HG03095 (cell line): ENCODE results near the gene PIERCE2.
"Not testable (repeated sequence)": the region's sequence is repeated elsewhere in the genome, so short reads cannot be mapped to it uniquely, and the experiment has no call there.

Experiments
- ATAC-seq: cut with Tn5 transposase; IDR thresholded peaks from one replicate; pipeline ENCODE4 v1.9.1; 2021; ENCODE audit warnings: moderate library complexity; ENCODE audit not compliant: unreplicated experiment

Gene PIERCE2

DNA sequence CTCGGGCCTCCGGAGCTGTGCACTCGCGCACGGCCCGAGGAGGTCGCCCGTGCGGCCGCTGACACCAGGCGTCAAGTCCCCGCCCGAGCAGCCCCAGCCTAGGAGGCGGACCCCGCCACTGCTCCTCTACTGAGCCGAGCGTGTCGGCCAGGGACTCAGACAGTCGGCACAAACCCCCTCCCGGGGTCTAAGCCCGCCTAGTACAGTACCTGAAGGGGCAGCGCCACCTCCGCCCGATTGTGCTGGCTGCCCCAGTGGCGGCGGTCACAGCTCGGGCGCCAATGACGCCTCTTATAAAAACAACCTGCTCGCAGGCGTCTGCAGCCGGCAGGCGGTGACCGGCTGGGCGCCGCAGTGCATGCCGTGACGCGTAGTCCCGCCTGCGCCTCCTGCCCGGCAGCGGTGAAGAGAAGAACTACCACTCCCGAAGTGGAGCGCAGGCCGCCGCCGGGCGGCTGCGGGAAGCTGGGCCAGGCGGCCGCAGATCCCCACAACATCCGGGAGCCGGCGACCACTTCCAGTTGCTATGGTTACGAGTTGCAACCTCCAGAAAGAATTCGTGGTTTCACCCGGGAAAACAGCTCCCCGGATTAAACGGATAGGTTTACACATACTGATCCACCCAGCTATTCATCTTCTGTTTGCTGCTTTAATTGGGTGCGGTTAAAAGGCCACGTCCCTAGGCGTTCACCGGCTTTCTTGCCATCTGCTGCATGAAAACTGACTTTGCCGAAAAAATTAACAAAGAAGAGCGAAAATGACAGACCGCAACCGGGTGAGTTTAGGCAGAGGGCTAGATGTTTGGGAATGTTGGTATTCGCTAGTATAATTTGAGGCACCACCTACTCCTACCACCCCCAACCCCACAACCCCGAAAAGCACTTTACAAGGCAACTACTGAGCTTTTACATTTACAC, at the start of gene PIERCE2, which contains the start of gene CCPG1:
Gene PIERCE2 (plus strand): TSS at position 484 of the 917 bp plus-strand sequence. CDS start 274 bp downstream, at position 758.
Gene CCPG1 (minus strand): TSS at position 348 of the 917 bp plus-strand sequence. CDS start 18,935 bp downstream, outside the sequence.
- peak; percentile 94 for ATAC-seq

DNA sequence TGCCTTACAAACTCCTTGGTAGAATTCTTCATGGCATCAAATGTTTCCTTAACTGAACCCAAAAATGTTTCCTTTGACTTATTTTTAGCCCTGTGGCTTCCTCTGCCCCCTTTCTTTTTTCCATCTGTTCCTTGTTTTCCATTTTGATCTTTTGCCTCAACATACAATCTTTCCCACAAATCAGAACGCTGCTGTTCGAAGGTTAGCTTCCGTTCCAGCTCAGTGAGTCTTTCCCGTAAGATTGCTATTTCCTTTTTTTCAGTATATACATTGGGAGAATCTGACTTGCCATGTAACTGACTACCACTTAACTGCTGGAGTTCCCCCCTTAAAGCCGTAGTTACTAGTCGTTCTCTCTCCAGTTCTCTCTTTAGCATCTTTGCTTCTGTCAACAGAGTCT, 48.0 kb upstream of the PIERCE2 start:
- ATAC-seq, result no peak

DNA sequence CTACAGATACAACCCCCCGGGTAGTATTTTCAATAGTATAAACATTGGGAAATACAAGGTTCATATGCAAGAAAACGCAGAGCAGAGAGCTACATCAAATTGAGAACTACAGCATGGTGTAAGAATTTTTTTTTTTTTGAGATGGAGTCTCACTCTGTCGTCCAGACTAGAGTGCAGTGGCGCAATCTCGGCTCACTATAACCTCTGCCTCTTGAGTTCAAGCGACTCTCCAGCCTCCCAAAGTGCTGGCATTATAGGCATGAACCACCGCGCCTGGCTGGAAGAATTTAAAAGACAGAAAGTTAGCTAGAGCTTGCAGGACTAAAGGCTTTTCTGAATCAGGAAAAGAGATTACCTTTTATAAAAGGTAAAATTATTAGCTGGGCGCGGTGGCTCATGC, 47.2 kb upstream of the PIERCE2 start:
- ATAC-seq, result no peak

DNA sequence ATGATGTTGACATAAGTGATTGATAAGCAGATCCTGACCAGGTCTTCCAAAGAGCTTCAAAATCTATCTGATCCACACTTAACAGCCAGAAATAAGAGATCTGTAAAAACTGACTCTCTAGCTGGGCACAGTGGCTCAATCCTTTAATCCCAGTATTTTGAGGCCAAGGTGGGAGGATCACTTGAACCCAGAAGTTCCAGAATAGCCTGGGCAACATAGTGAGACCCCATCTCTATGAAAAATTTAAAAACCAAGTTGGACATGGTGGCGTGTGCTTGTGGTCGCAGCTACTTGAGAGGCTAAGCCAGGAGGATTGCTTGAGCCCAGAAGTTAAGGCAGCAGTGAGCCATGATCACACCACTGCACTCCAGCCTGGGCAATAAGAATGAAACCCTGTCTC, 45.7 kb upstream of the PIERCE2 start:
- ATAC-seq, result no peak

GRCh38 chr15:55366981-55367380, 41.3 kb upstream of the PIERCE2 start:
- ATAC-seq, result no peak

DNA sequence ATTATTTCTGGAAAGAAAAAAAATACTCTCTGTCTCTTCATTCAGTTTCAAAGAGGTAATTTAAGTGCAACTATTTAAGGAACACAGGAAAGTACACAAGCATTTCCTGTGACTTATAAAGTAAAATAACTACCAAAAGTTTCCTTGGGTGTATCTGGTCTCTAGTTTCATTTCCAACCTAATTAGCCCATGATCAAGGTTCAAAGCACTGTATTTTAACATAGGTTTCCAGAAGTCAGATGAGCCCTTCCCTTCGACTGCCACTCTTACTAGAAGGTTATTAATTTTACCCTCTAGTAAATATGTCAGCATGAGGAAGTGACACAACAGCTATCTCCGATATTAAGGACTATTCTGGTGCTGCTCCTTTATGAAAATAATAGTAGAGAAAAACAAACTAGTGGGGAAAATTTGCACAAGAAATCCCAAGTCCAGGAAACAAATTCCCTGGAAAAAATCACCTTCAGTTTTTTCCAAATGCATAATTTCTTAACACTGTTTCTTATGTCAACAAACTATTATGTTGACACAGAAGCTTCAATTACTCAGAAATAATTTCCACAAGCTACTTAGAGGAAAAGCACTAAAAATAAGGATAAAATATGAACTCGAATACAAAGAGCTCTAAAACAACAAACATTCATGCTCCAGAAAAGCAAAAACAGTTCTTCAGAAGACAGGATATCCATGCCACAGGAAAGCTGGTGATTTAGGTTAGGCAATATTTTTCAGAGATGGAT, 35.4 kb upstream of the PIERCE2 start:
- ATAC-seq, result no peak

DNA sequence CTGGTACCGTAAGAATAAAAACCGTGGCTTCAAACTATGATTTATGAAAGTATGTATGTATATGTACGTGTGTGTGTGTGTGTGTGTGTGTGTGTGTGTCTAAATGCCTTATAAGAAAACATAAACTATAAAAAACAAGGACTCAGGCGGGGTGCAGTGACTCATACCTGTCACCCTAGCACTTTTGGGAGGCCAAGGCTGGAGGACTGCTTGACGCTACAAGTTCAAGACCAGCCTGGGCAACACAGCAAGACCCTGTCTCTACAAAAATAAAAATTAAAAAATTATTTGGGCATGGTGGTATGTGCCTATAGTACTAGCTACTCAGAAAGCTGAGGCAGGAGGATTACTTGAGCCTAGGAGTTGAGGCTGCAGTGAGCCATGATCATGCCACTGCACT, 29.2 kb upstream of the PIERCE2 start:
- no peak for ATAC-seq

- no peak for ATAC-seq
Observed at GRCh38 chr15:55381595-55381994, 26.7 kb upstream of the PIERCE2 start.

DNA sequence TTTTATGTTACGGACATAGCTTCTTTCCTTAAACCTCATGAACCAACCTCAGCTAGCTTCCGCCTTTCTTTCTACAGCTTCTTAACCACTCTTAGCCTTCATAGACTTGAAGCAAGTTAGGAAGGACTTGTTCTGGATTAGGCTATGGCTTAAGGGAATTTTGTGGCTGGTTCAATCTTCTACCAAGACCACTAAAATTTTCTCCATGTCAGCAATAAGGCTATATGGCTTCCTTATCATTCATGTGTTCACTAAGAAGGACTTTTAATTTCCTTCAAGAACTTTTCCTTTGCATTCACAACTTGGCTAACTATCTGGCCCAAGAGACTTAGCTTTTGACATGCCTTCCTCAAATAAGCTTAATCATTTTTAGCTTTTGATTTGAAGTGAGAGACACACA, 24.6 kb upstream of the PIERCE2 start:
- ATAC-seq, result no peak

DNA sequence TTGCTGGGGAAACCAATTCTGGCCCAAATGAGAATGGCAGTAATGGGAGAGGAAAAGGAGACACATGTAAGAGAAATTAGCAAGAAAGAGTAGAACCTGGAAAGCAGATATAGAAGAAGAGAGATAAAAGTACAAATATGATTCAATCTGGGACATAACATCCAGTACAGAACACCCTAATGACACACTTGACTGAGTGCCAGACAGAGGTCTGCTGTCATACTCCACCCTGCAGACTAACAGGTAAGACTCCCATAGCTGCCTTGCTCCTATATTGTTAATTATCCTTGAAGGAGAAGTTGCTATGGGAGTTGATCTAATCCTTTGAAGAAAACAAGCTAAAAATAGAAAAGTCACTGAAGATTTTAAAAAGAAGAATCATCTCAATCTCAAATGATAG, 21.3 kb upstream of the PIERCE2 start:
- no peak for ATAC-seq

DNA sequence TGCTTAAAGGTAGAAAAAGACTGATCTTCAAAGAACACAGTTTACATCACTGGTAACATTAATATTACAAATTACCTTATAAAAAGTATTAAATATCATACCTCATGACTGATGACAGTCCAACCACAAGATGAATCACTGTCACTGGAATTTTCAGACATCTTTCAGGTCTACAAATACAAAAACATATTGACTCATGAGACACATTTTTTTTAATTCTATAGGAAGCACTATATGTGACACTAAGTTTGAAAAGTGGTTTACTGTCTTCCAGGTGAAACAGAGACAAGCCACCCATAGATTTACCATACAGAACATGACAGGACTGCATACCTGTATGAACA, 19.1 kb upstream of the PIERCE2 start:
- ATAC-seq, result no peak

DNA sequence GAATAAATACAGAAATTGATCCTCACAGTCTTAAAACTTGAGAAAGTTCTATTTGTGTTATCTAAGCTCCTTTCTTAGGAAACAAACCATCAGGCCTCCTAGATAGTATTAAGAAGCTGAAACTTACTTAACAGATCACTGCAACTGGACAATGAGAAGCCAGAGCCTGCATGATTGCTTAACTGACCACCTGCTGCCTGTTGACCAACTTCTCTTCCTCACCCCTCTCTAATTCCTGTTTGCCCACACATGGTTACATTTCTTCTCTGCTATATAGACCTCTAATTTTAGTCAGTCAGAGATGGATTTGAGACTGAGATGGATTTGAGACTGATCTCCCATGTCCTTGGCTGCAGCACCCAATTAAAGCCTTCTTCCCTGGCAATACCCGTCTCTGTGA, 13.6 kb upstream of the PIERCE2 start:
- ATAC-seq, result no peak

DNA sequence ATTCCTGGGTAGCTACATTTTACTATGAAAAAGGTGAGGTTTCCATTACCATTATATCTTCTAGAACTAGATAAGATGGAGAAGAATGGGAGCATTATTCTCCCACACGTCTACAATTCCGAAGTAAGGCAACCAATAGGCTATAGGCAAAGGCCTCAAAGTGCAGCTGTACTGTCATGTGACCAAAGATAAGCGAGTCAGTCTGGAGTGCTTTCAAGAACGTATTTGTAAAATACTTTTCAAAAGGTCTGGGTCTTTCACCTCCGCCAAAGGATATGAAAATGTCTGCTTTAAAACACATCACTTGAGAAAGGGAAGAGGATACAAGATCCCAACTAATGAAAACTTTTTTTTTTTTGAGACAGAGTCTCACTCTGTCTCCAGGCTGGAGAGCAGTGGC, 10.1 kb upstream of the PIERCE2 start:
- no peak for ATAC-seq

DNA sequence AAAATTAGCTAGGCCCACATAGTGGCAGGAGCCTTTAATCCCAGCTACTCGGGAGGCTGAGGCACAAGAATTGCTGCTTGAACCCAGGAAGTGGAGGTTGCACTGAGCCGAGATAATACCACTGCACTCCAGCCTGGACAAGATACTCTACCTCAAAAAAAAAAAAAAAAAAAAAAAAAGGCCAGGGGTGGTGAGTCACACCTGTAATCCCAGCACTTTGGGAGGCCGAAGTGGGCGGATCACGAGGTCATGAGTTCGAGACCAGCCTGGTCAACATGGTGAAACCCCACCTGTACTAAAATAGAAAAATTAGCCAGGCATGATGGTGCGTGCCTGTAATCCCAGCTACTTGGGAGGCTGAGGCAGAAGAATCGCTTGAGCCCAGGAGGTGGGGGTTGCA, 8.2 kb upstream of the PIERCE2 start:
- ATAC-seq, result not testable (repeated sequence)

DNA sequence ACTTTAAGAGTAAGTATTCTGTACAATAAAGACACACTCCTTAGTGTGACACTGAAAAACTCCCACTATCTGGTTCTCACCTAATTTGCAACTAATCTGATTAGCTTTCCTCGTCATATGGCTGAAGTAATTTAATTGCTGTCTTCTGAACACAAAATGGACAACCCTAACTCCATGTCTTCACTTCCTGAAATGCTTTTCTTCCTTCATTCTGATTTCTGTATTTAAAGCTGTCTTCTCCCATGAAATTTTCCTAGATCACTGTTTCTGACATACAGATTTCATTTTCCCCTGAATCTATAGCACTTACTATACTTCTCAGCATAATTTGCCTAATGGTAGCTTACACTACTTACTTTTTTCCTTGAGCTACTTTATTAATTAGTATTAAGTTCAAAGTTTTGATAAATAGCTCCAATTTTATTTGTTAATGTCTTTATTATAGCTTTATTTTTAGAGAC, 6.5 kb upstream of the PIERCE2 start:
- no peak for ATAC-seq

DNA sequence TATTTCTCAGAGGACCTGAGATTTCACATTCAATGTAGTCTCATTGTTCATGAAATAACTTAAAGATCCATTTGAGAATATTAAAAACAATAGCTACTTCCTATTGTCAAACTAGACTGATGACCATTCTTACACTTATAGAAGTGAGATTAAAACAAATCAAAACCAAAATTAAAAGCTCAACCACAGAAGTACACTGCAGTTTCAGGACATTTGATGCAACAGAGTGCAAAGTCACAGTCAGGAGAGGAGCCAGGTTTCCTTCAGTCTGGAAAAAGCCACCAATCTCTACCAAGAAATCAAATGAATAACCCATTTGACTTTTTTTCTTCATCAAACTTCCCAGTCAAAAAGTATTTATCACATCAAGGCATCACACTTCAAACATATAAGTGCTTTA, 5.6 kb upstream of the PIERCE2 start:
- ATAC-seq, result no peak

DNA sequence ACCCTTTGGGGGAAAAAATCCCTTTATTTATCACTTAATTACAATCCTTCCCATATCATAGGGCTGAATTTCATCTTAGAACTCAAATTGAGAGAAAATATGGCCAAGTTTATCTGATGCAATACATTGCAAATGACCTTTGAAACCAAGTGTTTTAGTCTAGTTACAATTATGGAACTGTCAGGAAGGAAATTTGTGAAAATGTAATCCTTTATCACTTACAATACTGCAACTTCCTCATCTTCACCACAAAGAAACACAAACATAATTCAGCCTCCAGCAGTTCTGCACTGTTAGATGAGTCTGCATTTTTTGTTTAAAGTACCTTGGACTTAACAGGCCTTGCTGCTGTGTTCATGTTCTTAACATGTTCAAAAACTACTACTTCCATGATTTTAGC, 4.8 kb upstream of the PIERCE2 start:
- ATAC-seq, result no peak

- ATAC-seq, result no peak
Observed at GRCh38 chr15:55407498-55408011, 740 bp upstream of the PIERCE2 start.

GRCh38 chr15:55408976-55409375, 681 bp downstream of the PIERCE2 start:
- ATAC-seq, result not testable (repeated sequence)

DNA sequence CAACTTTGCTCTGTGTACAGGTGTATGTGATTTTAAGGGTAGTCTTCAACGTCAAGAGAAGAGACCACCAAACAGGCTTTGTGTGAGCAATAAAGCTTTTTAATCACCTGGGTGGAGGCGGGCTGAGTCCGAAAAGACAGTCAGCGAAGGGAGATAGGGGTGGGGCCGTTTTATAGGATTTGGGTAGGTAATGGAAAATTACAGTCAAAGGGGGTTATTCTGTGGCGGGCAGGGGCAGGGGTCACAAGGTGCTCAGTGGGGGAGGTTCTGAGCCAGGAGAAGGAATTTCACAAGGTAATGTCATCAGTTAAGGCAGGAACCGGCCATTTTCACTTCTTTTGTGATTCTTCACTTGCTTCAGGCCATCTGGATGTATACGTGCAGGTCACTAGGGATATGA, 9.4 kb downstream of the PIERCE2 start:
- ATAC-seq, result not testable (repeated sequence)

DNA sequence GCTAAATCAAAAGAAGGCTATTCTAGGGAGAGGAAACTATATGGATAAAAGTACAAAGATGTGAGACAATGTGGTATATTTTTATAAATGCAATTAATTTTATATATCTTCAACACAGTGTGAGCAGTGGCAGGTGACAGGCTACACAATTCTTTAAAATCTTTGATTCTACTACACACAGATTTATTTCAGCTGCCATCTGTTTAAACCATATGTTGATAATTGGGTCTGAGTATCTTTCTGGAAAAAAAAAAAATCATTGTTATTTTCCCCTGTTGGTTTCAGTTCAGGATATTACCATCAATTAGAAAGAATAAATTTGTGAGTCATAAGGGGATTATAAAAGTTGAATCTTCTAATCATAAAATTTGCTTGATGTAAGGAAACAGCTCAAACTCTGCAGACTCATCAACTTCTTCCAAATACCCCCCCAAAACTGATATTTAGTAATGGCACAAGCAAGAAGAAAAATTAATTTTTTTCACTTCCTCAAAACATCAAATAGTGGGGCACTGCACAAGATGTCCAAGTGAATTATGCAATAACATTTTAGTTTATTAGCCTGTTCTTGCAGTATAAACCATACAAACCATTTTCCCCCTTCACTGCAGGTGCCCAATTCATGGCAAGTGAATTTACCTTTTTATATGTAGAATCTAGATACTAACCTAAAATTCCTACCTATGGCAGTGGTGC, 12.0 kb downstream of the PIERCE2 start:
- ATAC-seq, result no peak
